GM12878 (cell line): ENCODE results near the gene KIF21A. TPM values are rescaled to one million over a fixed set of nuclear protein-coding genes. Genes with fewer than 3 reads are reported as not detected.

ENCODE experiments used
- ATAC-seq: fragments of 200-7000 bp; cut with Tn5 transposase; 3 replicates; pipeline ENCODE4 v1.9.1; 2020; ENCODE audit warnings: mild to moderate bottlenecking, moderate library complexity
- BruUV-seq: library from RNA; stranded (reverse); fragments of 400-500 nt; replicated peaks from 2 replicates; lab custom pipeline; 2021; lab: Mats Ljungman, UMichigan
- CTCF ChIA-PET: fragments of 300-600 bp; sonication (Branson Sonifier 250); formaldehyde crosslinking; extraction: SDS; loops from one replicate; lab custom pipeline; 2021; ENCODE audit warnings: inconsistent platforms; lab: Yijun Ruan, JAX
- POLR2A ChIA-PET: fragments of 350-600 bp; formaldehyde crosslinking; extraction: SDS; loops from one replicate; lab custom pipeline; 2021; ENCODE audit warnings: inconsistent platforms; lab: Charles Lee
- RAD21 ChIA-PET: fragments of 300-600 bp; sonication (Branson Sonifier 250); formaldehyde crosslinking; loops from one replicate; lab custom pipeline; 2023; ENCODE audit warnings: antibody characterized with exemption; ENCODE audit not compliant: unreplicated experiment; lab: Charles Lee
- SMC1A ChIA-PET: fragments of 300-600 bp; sonication (Branson Sonifier 250); formaldehyde crosslinking; loops from one replicate; lab custom pipeline; 2023; ENCODE audit not compliant: unreplicated experiment, uncharacterized antibody; lab: Charles Lee
- DNase-seq: peaks from one replicate; pipeline ENCODE4 v3.0.0-alpha.2; 2011; ENCODE audit warnings: low read depth, low spot score
- FAIRE-seq: peaks from 3 replicates; lab custom pipeline; 2011; peaks lifted over from hg19 to GRCh38; lab: Jason Lieb, UNC
- H2AFZ ChIP-seq: 2 replicates; pipeline ENCODE4 v1.6.0; 2011; ENCODE audit warnings: low read depth, low read length, control low read depth; ENCODE audit not compliant: control insufficient read depth
- H3K27ac ChIP-seq: 2 replicates; pipeline ENCODE4 v1.5.1; 2011; ENCODE audit warnings: control low read depth; ENCODE audit not compliant: control insufficient read depth, insufficient read depth
- H3K27me3 ChIP-seq, 2 experiments: replicated peaks in 1 of 2; 2 replicates each; pipeline versions ENCODE4 v1.6.0 to v1.6.1; 2011; ENCODE audit warnings: low read length in 1 of 2; ENCODE audit not compliant: control insufficient read depth in 2 of 2, insufficient read depth in 2 of 2
- H3K36me3 ChIP-seq, 2 experiments: 2 replicates each; pipeline ENCODE4 v1.5.1; 2011; ENCODE audit warnings: low read length in 1 of 2; ENCODE audit not compliant: control insufficient read depth in 2 of 2, insufficient read depth in 2 of 2
- H3K4me1 ChIP-seq: 2 replicates; pipeline ENCODE4 v1.6.1; 2011; ENCODE audit warnings: mild to moderate bottlenecking, low read length, moderate library complexity, mixed read lengths; ENCODE audit not compliant: control insufficient read depth, insufficient read depth
- H3K4me2 ChIP-seq: 2 replicates; pipeline ENCODE4 v1.6.0; 2011; ENCODE audit warnings: control low read depth; ENCODE audit not compliant: control insufficient read depth, insufficient read depth
- H3K4me3 ChIP-seq: fragments of 200-600 bp; sonication (generic); 2 replicates; pipeline ENCODE4 v1.5.1; 2016
- H3K79me2 ChIP-seq: 2 replicates; pipeline ENCODE4 v1.6.0; 2011; ENCODE audit warnings: low read length; ENCODE audit not compliant: control insufficient read depth, insufficient read depth
- H3K9ac ChIP-seq: 2 replicates; pipeline ENCODE4 v1.8.0; 2011; ENCODE audit warnings: low read length, control low read depth, mixed read lengths; ENCODE audit not compliant: control insufficient read depth, insufficient read depth
- H3K9me3 ChIP-seq: replicated peaks from 3 replicates; pipeline ENCODE4 v1.5.1; 2011; ENCODE audit warnings: mild to moderate bottlenecking, low read length; ENCODE audit not compliant: control insufficient read depth, insufficient read depth
- H4K20me1 ChIP-seq: 2 replicates; pipeline ENCODE4 v1.6.0; 2011; ENCODE audit not compliant: control insufficient read depth, insufficient read depth
- BACH1 ChIP-seq: fragments of 450-650 bp; IDR thresholded peaks from 2 replicates; pipeline ENCODE4 v1.6.1; 2017; ENCODE audit warnings: mild to moderate bottlenecking, borderline replicate concordance
- CHD1 ChIP-seq: IDR thresholded peaks from 2 replicates; pipeline ENCODE4 v1.6.1; 2012; ENCODE audit warnings: low read depth, low read length, improper control_type of control experiment
- EZH2 ChIP-seq: IDR thresholded peaks from 2 replicates; pipeline ENCODE4 v1.6.1; 2012; ENCODE audit warnings: low read depth, mild to moderate bottlenecking, control low read depth, inconsistent platforms, low read length, borderline replicate concordance; ENCODE audit not compliant: control insufficient read depth
- GABPA ChIP-seq: IDR thresholded peaks from 2 replicates; pipeline ENCODE4 v1.6.1; 2014; ENCODE audit warnings: antibody characterized with exemption, low read depth, mild to moderate bottlenecking, inconsistent platforms
- HDAC2 ChIP-seq: fragments of 200-600 bp; sonication (generic); IDR thresholded peaks from 2 replicates; pipeline ENCODE4 v1.6.1; 2017
- KAT2A ChIP-seq: conservative IDR thresholded peaks from 2 replicates; pipeline ENCODE4 v1.6.1; 2011; ENCODE audit warnings: low read depth, low read length; ENCODE audit not compliant: control insufficient read depth
- MTA3 ChIP-seq: IDR thresholded peaks from 2 replicates; pipeline ENCODE4 v1.6.1; 2012; ENCODE audit warnings: low read length, inconsistent platforms, borderline replicate concordance
- MXI1 ChIP-seq: fragments of 150-350 bp; IDR thresholded peaks from 2 replicates; pipeline ENCODE4 v1.6.1; 2011; ENCODE audit warnings: low read depth, mild to moderate bottlenecking, inconsistent platforms, low read length, improper control_type of control experiment
- NR2C1 ChIP-seq: fragments of 450-650 bp; IDR thresholded peaks from 2 replicates; pipeline ENCODE4 v1.6.1; 2017; ENCODE audit warnings: antibody characterized with exemption, mild to moderate bottlenecking, moderate library complexity
- PAX5 ChIP-seq: IDR thresholded peaks from 2 replicates; pipeline ENCODE4 v1.6.1; 2011; ENCODE audit warnings: low read depth, low read length, borderline replicate concordance
- SMAD1 ChIP-seq: fragments of 450-650 bp; IDR thresholded peaks from 2 replicates; pipeline ENCODE4 v1.6.1; 2018; ENCODE audit warnings: mild to moderate bottlenecking, low read depth; ENCODE audit not compliant: partially characterized antibody
- SRF ChIP-seq, 2 experiments: IDR thresholded peaks; 2 replicates each; pipeline ENCODE4 v1.6.1; 2011; ENCODE audit warnings: low read depth in 2 of 2, low read length in 2 of 2, mild to moderate bottlenecking in 1 of 2, moderate library complexity in 1 of 2
- TCF12 ChIP-seq: IDR thresholded peaks from 2 replicates; pipeline ENCODE4 v1.6.1; 2011; ENCODE audit warnings: low read depth, mild to moderate bottlenecking, low read length
- YY1 ChIP-seq: IDR thresholded peaks from 2 replicates; pipeline ENCODE4 v1.6.1; 2011; ENCODE audit warnings: low read depth, mild to moderate bottlenecking, low read length
- ZNF384 ChIP-seq: IDR thresholded peaks from 2 replicates; pipeline ENCODE4 v1.6.1; 2012; ENCODE audit warnings: low read depth, mild to moderate bottlenecking, low read length, improper control_type of control experiment, borderline replicate concordance
- ZZZ3 ChIP-seq: IDR thresholded peaks from 2 replicates; pipeline ENCODE4 v1.6.1; 2011; ENCODE audit warnings: low read depth; ENCODE audit not compliant: control insufficient read depth, insufficient read length
- WGBS: methylation state at CpG from one replicate; pipeline ENCODE4 v1.1.6; 2016; ENCODE audit warnings: low lambda C conversion rate; ENCODE audit not compliant: insufficient replicate concordance, insufficient coverage; ENCODE audit errors: missing lambda C conversion rate; 5-methylcytosine and 5-hydroxymethylcytosine counted together
- in situ Hi-C: fragments of 300-500 bp; cut with MboI; formaldehyde crosslinking; loops from 9 replicates; pipeline ENCODE4 v1.14.3; 2018; ENCODE audit warnings: mixed read lengths
- intact Hi-C: fragments of 100-400 bp; cut with micrococcal nuclease; formaldehyde crosslinking; loops from one replicate; pipeline ENCODE4 v1.14.2; 2022; ENCODE audit not compliant: unreplicated experiment
- polyA plus RNA-seq, 11 experiments: library from polyadenylated mRNA; depleted of rRNA in 4 of 11; unstranded in 6 of 11; stranded (reverse) in 5 of 11; fragments of >200 nt; fragmentation: Nextera tagmentation in 4 of 11; fragmentation: Illumina TruSeq in 1 of 11; extraction: Ambion mirVana in 4 of 11; extraction: Trizol in 1 of 11; gene quantifications; 1 replicate in 1 of 11; 2 replicates in 10 of 11; pipeline versions ENCODE4 v1.2.1 to v1.2.3, GENCODE V29; 2011 to 2016; ENCODE audit warnings: inconsistent platforms in 2 of 11, missing spikeins in 2 of 11, low read depth in 1 of 11
- total RNA-seq, 4 experiments: library from RNA; depleted of rRNA in 3 of 4; stranded (reverse); fragments of >200 nt in 3 of 4; fragmentation: Illumina TruSeq in 1 of 4; extraction: Trizol in 1 of 4; gene quantifications; 2 replicates each; pipeline versions ENCODE4 v1.2.1 to v1.2.3, GENCODE V29; 2013 to 2021

Gene KIF21A
- total and polyA plus RNA-seq, 10 of the 15 experiments (the other 5 are each of a cell fraction or from before 2014, with no cell fraction given), result 21.3 to 42.1 (median 24.5) TPM

- Histone ChIP-seq H3K4me2 (no peak overlapping the region), H3K36me3 (peaks cover 0 to 6% of the 10 kb centered on the region in 2 experiments; a peak in 1 of 4 replicates), H3K27ac (no peak overlapping the region), H3K27me3 (no peaks in the 10 kb centered on the region), H4K20me1 (no peaks in the 10 kb centered on the region), H3K4me3 (no peak overlapping the region), H3K9me3 (no peaks in the 10 kb centered on the region; the same call in 2 of the 3 replicates), H2AFZ (no peak overlapping the region), H3K9ac (no peak overlapping the region), H3K4me1 (peaks cover 7% of the 10 kb centered on the region; the same call in 1 of the 2 replicates), H3K79me2 (no peaks in the 10 kb centered on the region)
- 94% methylated on average over 2 of the region's 2 CpGs for WGBS
- no TSS peak for BruUV-seq
- SMC1A ChIA-PET, result interaction anchor here (1.1 to 2.1 kb wide), 4 partner anchors 13 to 172 kb away, joined by 3 to 9 read pairs (median 4); no protein-coding TSS in a partner anchor
- FAIRE-seq (no peak), DNase-seq (no peak), ATAC-seq (no peak)
- in situ Hi-C loops, result no loop called here
- TF ChIP-seq BACH1 (no peak), GABPA (no peak), SRF (IDR thresholded peaks at IDR 0.05; ENCODE audit: low read depth in 2 of 2, low read length in 2 of 2) (no peak), CHD1 (no peak), ZNF384 (no peak)
- CTCF ChIA-PET, result interaction anchor here (1.4 to 1.9 kb wide), 2 partner anchors 16 to 41 kb away, joined by 3 to 5 read pairs; no protein-coding TSS in a partner anchor
- intact Hi-C loops, result loop anchor here (5.0 kb wide), 1 partner anchor 52 kb away; no protein-coding TSS in a partner anchor
- RAD21 ChIA-PET, result interaction anchor here (1.5 kb wide), 1 partner anchor 22 kb away, joined by 3 read pairs; no protein-coding TSS in a partner anchor
- POLR2A ChIA-PET, result interaction anchor here (1.4 kb wide), 1 partner anchor 13 kb away, joined by 3 read pairs; no protein-coding TSS in a partner anchor
These were observed 83.3 kb downstream of the KIF21A start for GRCh38 chr12:39359645-39360044.

GRCh38 chr12:39357041-39357440 is 85.9 kb downstream of the KIF21A start:
- in situ Hi-C loops, result no loop called here
- H4K20me1 ChIP-seq, result no peaks in the 10 kb centered on the region
- FAIRE-seq (no peak), ATAC-seq (no peak)
- no TSS peak for BruUV-seq
- 100% methylated on average over 3 of the region's 3 CpGs for WGBS
- ChIA-PET POLR2A (no interaction called here), RAD21 (no interaction called here)
- H3K4me2 ChIP-seq, result no peak overlapping the region
- no peak overlapping the region for H3K27ac ChIP-seq
- intact Hi-C loops, result loop anchor here (5.0 kb wide), 1 partner anchor 50 kb away; no protein-coding TSS in a partner anchor
- H3K4me3 ChIP-seq, result no peak overlapping the region
- no peaks in the 10 kb centered on the region for H3K27me3 ChIP-seq
- no peak for TF ChIP-seq KAT2A
- TF ChIP-seq HDAC2, result no peak
- no peak for TF ChIP-seq CHD1
- no peak for TF ChIP-seq MTA3
- no peak for TF ChIP-seq PAX5
- TF ChIP-seq ZZZ3, result no peak
- no peak for TF ChIP-seq SMAD1
- TF ChIP-seq TCF12, result no peak
- TF ChIP-seq EZH2, result no peak
- TF ChIP-seq NR2C1, result no peak
- no peak for TF ChIP-seq YY1
- TF ChIP-seq MXI1, result no peak
- TF ChIP-seq, all 136 proteins: peak for 0
- no peak for DNase-seq
- H3K9me3 ChIP-seq, result no peaks in the 10 kb centered on the region; the same call in 2 of the 3 replicates
- H2AFZ ChIP-seq, result no peak overlapping the region
- H3K9ac ChIP-seq, result no peak overlapping the region
- H3K4me1 ChIP-seq, result peaks cover 10% of the 10 kb centered on the region; the same call in 1 of the 2 replicates
- ChIA-PET SMC1A (interaction anchor here (1.2 to 1.9 kb wide), 3 partner anchors 9 to 49 kb away, joined by 3 to 4 read pairs (median 3); no protein-coding TSS in a partner anchor), CTCF (interaction anchor here (1.2 kb wide), 1 partner anchor 16 kb away, joined by 5 read pairs; no protein-coding TSS in a partner anchor)
- no peaks in the 10 kb centered on the region for H3K79me2 ChIP-seq
- H3K36me3 ChIP-seq, result peaks cover 0 to 6% of the 10 kb centered on the region in 2 experiments; a peak in 1 of 4 replicates
